ACHN (cell line): ENCODE measurements around the gene ABLIM2.

Experiments
- DNase-seq: peaks from one replicate; pipeline ENCODE4 v3.0.0-alpha.2; 2015
- in situ Hi-C: cut with HindIII; loops from 2 replicates; pipeline ENCODE4 v1.10.0; 2017; ENCODE audit warnings: low sequenced_read_pairs, low pct_ligation_motif_present, low pct_unique_long_range_greater_than_20kb

The ABLIM2 gene

GRCh38 chr4:8114456-8115202 is 44.0 kb downstream of the ABLIM2 start:
- in situ Hi-C loops, result no loop called here
- no peak for DNase-seq

GRCh38 chr4:8113611-8114377 is 44.8 kb downstream of the ABLIM2 start:
- no peak for DNase-seq
- in situ Hi-C loops, result no loop called here

- DNase-seq, result no peak
- in situ Hi-C loops, result no loop called here
Observed at GRCh38 chr4:8112672-8113071, 45.9 kb downstream of the ABLIM2 start.

- in situ Hi-C loops, result no loop called here
- DNase-seq, result no peak
Observed at GRCh38 chr4:8112036-8112576, 46.5 kb downstream of the ABLIM2 start.

- DNase-seq, result no peak
- in situ Hi-C loops, result no loop called here
Observed at GRCh38 chr4:8110071-8110986, 48.3 kb downstream of the ABLIM2 start.

- no peak for DNase-seq
- in situ Hi-C loops, result no loop called here
Observed at GRCh38 chr4:8109406-8110065, 49.1 kb downstream of the ABLIM2 start.

GRCh38 chr4:8108991-8109390 is 49.6 kb downstream of the ABLIM2 start:
- no peak for DNase-seq
- in situ Hi-C loops, result no loop called here

GRCh38 chr4:8108261-8108660 is 50.4 kb downstream of the ABLIM2 start:
- in situ Hi-C loops, result no loop called here
- peak; percentile 48 for DNase-seq

GRCh38 chr4:8107146-8107657 is 51.4 kb downstream of the ABLIM2 start:
- in situ Hi-C loops, result no loop called here
- no peak for DNase-seq

- in situ Hi-C loops, result no loop called here
- DNase-seq, result no peak
Observed at GRCh38 chr4:8106451-8107025, 52.1 kb downstream of the ABLIM2 start.

GRCh38 chr4:8105306-8106100 is 53.1 kb downstream of the ABLIM2 start:
- DNase-seq, result no peak
- in situ Hi-C loops, result no loop called here

- in situ Hi-C loops, result no loop called here
- DNase-seq, result no peak
Observed at GRCh38 chr4:8104491-8105305, 53.9 kb downstream of the ABLIM2 start.

- in situ Hi-C loops, result no loop called here
- DNase-seq, result no peak
Observed at GRCh38 chr4:8103421-8104390, 54.9 kb downstream of the ABLIM2 start.

GRCh38 chr4:8102831-8103230 is 55.8 kb downstream of the ABLIM2 start:
- in situ Hi-C loops, result no loop called here
- no peak for DNase-seq

GRCh38 chr4:8102076-8102355 is 56.6 kb downstream of the ABLIM2 start:
- no peak for DNase-seq
- in situ Hi-C loops, result no loop called here
